Measurements from ENCODE around the gene PHRF1.

PHRF1 gene

GRCh38 chr11:601573-602245 is 25.4 kb downstream of the PHRF1 start:
- DNase-seq: no peak

GRCh38 chr11:603154-603553 is 26.9 kb downstream of the PHRF1 start:
- DNase-seq: no peak

- no peak for DNase-seq
Observed at GRCh38 chr11:605286-606129, 29.2 kb downstream of the PHRF1 start.

- no peak for DNase-seq
Observed at GRCh38 chr11:606245-606644, 30.0 kb downstream of the PHRF1 start.

- no peak for DNase-seq
Observed at GRCh38 chr11:607020-607780, 30.9 kb downstream of the PHRF1 start.

- peak in 1 of 5 donors; percentile 12 for DNase-seq
Observed at GRCh38 chr11:607971-608659, 31.8 kb downstream of the PHRF1 start.

- DNase-seq: no peak
Observed at GRCh38 chr11:608791-609251, 32.6 kb downstream of the PHRF1 start.

GRCh38 chr11:609341-609811 is 33.1 kb downstream of the PHRF1 start:
- DNase-seq: no peak

- no peak for DNase-seq
Observed at GRCh38 chr11:610146-610801, 34.0 kb downstream of the PHRF1 start.

GRCh38 chr11:611001-611996 is 35.0 kb downstream of the PHRF1 start:
- DNase-seq: no peak

GRCh38 chr11:612201-612960 is 36.1 kb downstream of the PHRF1 start:
- peak in 2 of 5 donors; percentile 13 to 39 for DNase-seq

- peak in 1 of 5 donors; percentile 18 for DNase-seq
Observed at GRCh38 chr11:612961-613300, 36.7 kb downstream of the PHRF1 start.

GRCh38 chr11:613369-613968 is 37.2 kb downstream of the PHRF1 start:
- DNase-seq: peak; percentile 80 to 87 (median 83)

GRCh38 chr11:614021-614622 is 37.9 kb downstream of the PHRF1 start:
- peak in 1 of 5 donors; percentile 19 for DNase-seq

- DNase-seq: peak in 1 of 5 donors; percentile 16
Observed at GRCh38 chr11:614623-615503, 38.6 kb downstream of the PHRF1 start.

GRCh38 chr11:615504-616319 is 39.4 kb downstream of the PHRF1 start, which contains the start of gene IRF7:
Gene IRF7 (minus strand): TSS chr11:615950. CDS start chr11:615364, 586 bp downstream.
- peak; percentile 82 to 91 (median 84) for DNase-seq
